22Rv1 (cell line): ENCODE measurements around the gene ZNF865.
A peak's percentile ranks its signal among the peaks of the same experiment; 100 is the strongest.
"Not testable (repeated sequence)": the region's sequence is repeated elsewhere in the genome, so short reads cannot be mapped to it uniquely, and the experiment has no call there.

Experiments used
- H3K27ac ChIP-seq: fragments of 450-650 bp; 2 replicates; pipeline ENCODE4 v1.5.1; 2017
- CTCF ChIP-seq: fragments of 450-650 bp; IDR thresholded peaks from 2 replicates; pipeline ENCODE4 v1.5.1; 2017; ENCODE audit warnings: mild to moderate bottlenecking
- ZFX ChIP-seq: fragments of 450-650 bp; IDR thresholded peaks from 2 replicates; pipeline ENCODE4 v1.6.1; 2017; ENCODE audit warnings: antibody characterized with exemption, borderline replicate concordance

ZNF865 gene

GRCh38 chr19:55605637-55606470, at the start of gene ZNF865:
Gene ZNF865, plus strand, starts transcription at chr19:55605647. Its CDS starts 7,972 bp downstream, at chr19:55613619.
- TF ChIP-seq CTCF, result peak; percentile 82
- TF ChIP-seq ZFX, result no peak
- H3K27ac ChIP-seq, result peak within 1 kb of the TSS; percentile 98

GRCh38 chr19:55559684-55560083, 45.8 kb upstream of the ZNF865 start:
- no peak overlapping the region for H3K27ac ChIP-seq
- no peak for TF ChIP-seq ZFX
- no peak for TF ChIP-seq CTCF

- no peak overlapping the region for H3K27ac ChIP-seq
- no peak for TF ChIP-seq CTCF
- TF ChIP-seq ZFX, result no peak
These were observed 42.2 kb upstream of the ZNF865 start for GRCh38 chr19:55563261-55563690.

- no peak overlapping the region for H3K27ac ChIP-seq
- TF ChIP-seq CTCF (no peak), ZFX (no peak)
These were observed 38.6 kb upstream of the ZNF865 start for GRCh38 chr19:55566823-55567222.

- no peak for TF ChIP-seq ZFX
- no peak for TF ChIP-seq CTCF
- no peak overlapping the region for H3K27ac ChIP-seq
These were observed 37.6 kb upstream of the ZNF865 start for GRCh38 chr19:55567708-55568328.

GRCh38 chr19:55569477-55569876, 36.0 kb upstream of the ZNF865 start:
- H3K27ac ChIP-seq, result not testable (repeated sequence)

GRCh38 chr19:55573929-55574328, 31.5 kb upstream of the ZNF865 start:
- not testable (repeated sequence) for H3K27ac ChIP-seq

- H3K27ac ChIP-seq, result 0 out of 2 replicates have a peak overlapping the region, but pooled peaks have one; percentile 20
- TF ChIP-seq CTCF (no peak), ZFX (no peak)
These were observed 28.7 kb upstream of the ZNF865 start for GRCh38 chr19:55576746-55577145.
